HCT116 (cell line): Measurements from ENCODE around the gene PTF1A. TPM values are rescaled to one million over a fixed set of nuclear protein-coding genes. Genes with fewer than 3 reads are reported as not detected.

ENCODE experiments used
- ATAC-seq: fragments of 200-7000 bp; cut with Tn5 transposase; 2 replicates; pipeline ENCODE4 v1.9.1; 2020; ENCODE audit warnings: mild to moderate bottlenecking, moderate library complexity
- BruUV-seq: library from RNA; stranded (reverse); fragments of 400-500 nt; replicated peaks from 2 replicates; lab custom pipeline; 2021; lab: Mats Ljungman, UMichigan
- CTCF ChIA-PET: fragments of 300-600 bp; sonication (Branson Sonifier 250); formaldehyde crosslinking; loops from one replicate; lab custom pipeline; 2021; ENCODE audit warnings: antibody characterized with exemption; lab: Charles Lee
- POLR2A ChIA-PET: fragments of 300-600, 350-600 bp; sonication (Branson Sonifier 250); formaldehyde crosslinking; loops from one replicate; lab custom pipeline; 2021; ENCODE audit warnings: antibody characterized with exemption; lab: Charles Lee
- RAD21 ChIA-PET, 2 experiments: fragments of 300-600 bp; sonication (Branson Sonifier 250); formaldehyde crosslinking; loops; one replicate each; lab custom pipeline; 2023; ENCODE audit warnings: low total read pairs in 2 of 2; ENCODE audit not compliant: uncharacterized antibody in 2 of 2, unreplicated experiment in 2 of 2, low non-redundant PET in 1 of 2; lab: Charles Lee
- DNase-seq: peaks from one replicate; pipeline ENCODE4 v3.0.0-alpha.2; 2010; ENCODE audit warnings: low read depth, low spot score
- H2AFZ ChIP-seq: fragments of 200-600 bp; shearing (Covaris generic), sonication (generic); 2 replicates; pipeline ENCODE4 v1.6.1; 2017; ENCODE audit warnings: low read depth, mixed run types, mixed read lengths, antibody characterized with exemption, low read length; ENCODE audit not compliant: poor library complexity, severe bottlenecking
- H3K27ac ChIP-seq: 2 replicates; pipeline ENCODE4 v1.5.1; 2012; ENCODE audit warnings: low read depth, low read length
- H3K27me3 ChIP-seq: fragments of 200-600 bp; sonication (generic); 2 replicates; pipeline ENCODE4 v1.6.1; 2016; ENCODE audit warnings: mixed run types, low read length, mixed read lengths; ENCODE audit not compliant: insufficient read depth
- H3K36me3 ChIP-seq, 2 experiments: fragments of 200-500 bp in 1 of 2; fragments of 200-600 bp in 1 of 2; sonication (Bioruptor generic) in 1 of 2; sonication (generic) in 1 of 2; 2 replicates each; pipeline versions ENCODE4 v1.5.1 to v1.6.1; 2014 to 2016; ENCODE audit warnings: low read length in 2 of 2, inconsistent platforms in 1 of 2, mixed read lengths in 1 of 2, mixed run types in 1 of 2; ENCODE audit not compliant: insufficient read depth in 2 of 2, control insufficient read depth in 1 of 2
- H3K4me1 ChIP-seq, 2 experiments: fragments of 200-600 bp in 1 of 2; sonication (generic) in 1 of 2; 2 replicates each; pipeline versions ENCODE4 v1.5.1 to v1.6.1; 2012 to 2017; ENCODE audit warnings: low read length in 2 of 2, inconsistent platforms in 1 of 2, mild to moderate bottlenecking in 1 of 2, mixed read lengths in 1 of 2, mixed run types in 1 of 2, moderate library complexity in 1 of 2; ENCODE audit not compliant: insufficient read depth in 2 of 2, control insufficient read depth in 1 of 2
- H3K4me2 ChIP-seq: fragments of 200-600 bp; sonication (generic); 2 replicates; pipeline ENCODE4 v1.6.1; 2017; ENCODE audit warnings: mixed run types, low read length, mixed read lengths
- H3K4me3 ChIP-seq, 2 experiments: fragments of 200-600 bp in 1 of 2; sonication (generic) in 1 of 2; replicated peaks in 1 of 2; 2 replicates each; pipeline ENCODE4 v1.5.1; 2011 to 2016; ENCODE audit warnings: low read length in 2 of 2, control low read depth in 1 of 2, low read depth in 1 of 2, mild to moderate bottlenecking in 1 of 2, mixed read lengths in 1 of 2, mixed run types in 1 of 2
- H3K79me2 ChIP-seq: fragments of 200-600 bp; sonication (generic); 2 replicates; pipeline ENCODE4 v1.6.1; 2017; ENCODE audit warnings: mild to moderate bottlenecking, mixed run types, low read length, moderate library complexity, mixed read lengths; ENCODE audit not compliant: insufficient read depth
- H3K9ac ChIP-seq: fragments of 200-600 bp; sonication (generic); 2 replicates; pipeline ENCODE4 v1.6.1; 2016; ENCODE audit warnings: low read length, mixed read lengths
- H3K9me2 ChIP-seq: fragments of 200-600 bp; sonication (generic), shearing (Covaris generic); 2 replicates; pipeline ENCODE4 v1.6.1; 2017; ENCODE audit warnings: mixed run types, mild to moderate bottlenecking, moderate library complexity; ENCODE audit not compliant: insufficient read depth
- H3K9me3 ChIP-seq, 2 experiments: fragments of 200-500 bp in 1 of 2; fragments of 200-600 bp in 1 of 2; sonication (Bioruptor generic) in 1 of 2; sonication (generic) in 1 of 2; 2 replicates each; pipeline ENCODE4 v1.6.1; 2014 to 2017; ENCODE audit warnings: low read length in 2 of 2, mixed read lengths in 2 of 2, inconsistent platforms in 1 of 2, low read depth in 1 of 2, mild to moderate bottlenecking in 1 of 2, mixed run types in 1 of 2, moderate library complexity in 1 of 2; ENCODE audit not compliant: control insufficient read depth in 1 of 2, insufficient read depth in 1 of 2
- H4K20me1 ChIP-seq: fragments of 200-600 bp; sonication (generic), shearing (Covaris generic); 2 replicates; pipeline ENCODE4 v1.6.1; 2017; ENCODE audit warnings: mixed run types, mild to moderate bottlenecking, moderate library complexity; ENCODE audit not compliant: insufficient read depth
- CBX3 ChIP-seq: IDR thresholded peaks from 2 replicates; pipeline ENCODE4 v1.6.1; 2012; ENCODE audit warnings: low read depth
- CEBPB ChIP-seq: IDR thresholded peaks from 2 replicates; pipeline ENCODE4 v1.6.1; 2012; ENCODE audit warnings: low read depth
- EGR1 ChIP-seq: IDR thresholded peaks from 2 replicates; pipeline ENCODE4 v1.6.1; 2012; ENCODE audit warnings: low read depth
- ELF1 ChIP-seq: IDR thresholded peaks from 2 replicates; pipeline ENCODE4 v1.6.1; 2012; ENCODE audit warnings: low read depth, borderline replicate concordance
- EZH2phosphoT487 ChIP-seq: fragments of 200-600 bp; IDR thresholded peaks from 2 replicates; pipeline ENCODE4 v1.6.1; 2018; ENCODE audit warnings: antibody characterized with exemption, borderline replicate concordance
- FOSL1 ChIP-seq: IDR thresholded peaks from 2 replicates; pipeline ENCODE4 v1.6.1; 2012; ENCODE audit warnings: low read depth
- JUND ChIP-seq: IDR thresholded peaks from 2 replicates; pipeline ENCODE4 v1.6.1; 2012
- POLR2AphosphoS5 ChIP-seq: IDR thresholded peaks from 2 replicates; pipeline ENCODE4 v1.6.1; 2011; ENCODE audit warnings: mild to moderate bottlenecking, low read depth, low read length, moderate library complexity
- SIN3A ChIP-seq: IDR thresholded peaks from 2 replicates; pipeline ENCODE4 v1.6.1; 2012; ENCODE audit warnings: low read depth
- SP1 ChIP-seq: IDR thresholded peaks from 2 replicates; pipeline ENCODE4 v1.6.1; 2012; ENCODE audit warnings: low read depth
- SRF ChIP-seq: IDR thresholded peaks from 2 replicates; pipeline ENCODE4 v1.6.1; 2012; ENCODE audit warnings: low read depth
- TCF7L2 ChIP-seq: IDR thresholded peaks from 2 replicates; pipeline ENCODE4 v1.7.0; 2011; ENCODE audit warnings: borderline replicate concordance, inconsistent platforms; ENCODE audit not compliant: insufficient read depth, insufficient read length; ENCODE audit errors: extremely low read depth
- ZNF274 ChIP-seq: fragments of 200-500 bp; sonication (Bioruptor generic); IDR thresholded peaks from 2 replicates; pipeline ENCODE4 v1.6.1; 2014; ENCODE audit warnings: mild to moderate bottlenecking, low read depth, low read length, inconsistent platforms
- intact Hi-C: fragments of 100-400 bp; cut with micrococcal nuclease; formaldehyde crosslinking; loops from 2 replicates; pipeline ENCODE4 v1.10.0; 2022
- total RNA-seq: library from RNA; stranded (reverse); gene quantifications from one replicate; pipeline ENCODE4 v1.2.1, GENCODE V29; 2021; ENCODE audit not compliant: unreplicated experiment
- TF ChIP-seq, protein P1 (sequence below), 3 experiments: fragments of 200-600 bp in 1 of 3; sonication (generic) in 1 of 3; IDR thresholded peaks in 2 of 3; conservative IDR thresholded peaks in 1 of 3; 2 replicates each; pipeline ENCODE4 v1.5.1; 2012 to 2017; ENCODE audit warnings: low read depth in 2 of 3, low read length in 2 of 3, antibody characterized with exemption in 1 of 3, borderline replicate concordance in 1 of 3, control low read depth in 1 of 3, mild to moderate bottlenecking in 1 of 3, mixed read lengths in 1 of 3, mixed run types in 1 of 3, moderate library complexity in 1 of 3; ENCODE audit not compliant: insufficient read depth in 1 of 3
- TF ChIP-seq, protein P2 (sequence below): IDR thresholded peaks from 2 replicates; pipeline ENCODE4 v1.6.1; 2012
- TF ChIP-seq, protein P3 (sequence below): IDR thresholded peaks from 2 replicates; pipeline ENCODE4 v1.6.1; 2012

PTF1A gene
- total RNA-seq, 1 experiment from 2014 or later: not detected

DNA sequence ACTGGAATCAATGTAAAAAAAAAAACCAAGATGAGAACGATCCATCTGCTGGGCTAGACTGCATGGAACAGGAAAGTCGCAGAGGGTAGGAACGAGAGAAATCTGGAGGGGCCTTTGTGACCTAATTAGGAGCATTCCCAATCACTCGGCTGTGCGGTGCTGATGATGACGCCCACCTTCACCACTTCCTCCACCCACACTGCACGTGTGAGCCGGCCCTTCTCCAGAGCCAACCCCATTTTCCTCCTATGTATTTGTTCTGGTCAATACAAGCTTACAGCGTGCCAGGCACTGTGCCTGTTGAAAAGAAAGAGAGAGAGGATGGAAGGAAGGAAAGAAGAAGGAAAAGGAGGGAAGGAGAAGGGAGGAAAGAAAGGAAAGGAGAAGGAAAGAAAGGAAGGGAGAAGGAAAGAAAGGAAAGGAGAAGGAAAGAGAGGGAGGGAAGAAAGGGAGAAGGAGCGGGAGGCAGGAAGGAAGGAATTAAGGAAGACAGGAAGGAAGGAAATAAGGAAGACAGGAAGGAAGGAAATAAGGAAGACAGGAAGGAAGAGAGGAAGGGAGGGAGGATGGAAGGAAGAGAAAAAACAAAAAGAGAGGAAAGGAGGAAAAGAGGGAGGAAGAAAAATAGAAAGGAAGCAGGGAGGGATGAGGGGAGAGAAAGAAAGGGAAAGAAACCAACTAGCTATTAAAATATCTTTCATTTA lies 35.5 kb upstream of the PTF1A start:
- no peak for ATAC-seq
- CTCF ChIA-PET: interaction anchor here (1.3 to 2.2 kb wide), 2 partner anchors 11 to 136 kb away, joined by 3 to 10 read pairs; no protein-coding TSS in a partner anchor

DNA sequence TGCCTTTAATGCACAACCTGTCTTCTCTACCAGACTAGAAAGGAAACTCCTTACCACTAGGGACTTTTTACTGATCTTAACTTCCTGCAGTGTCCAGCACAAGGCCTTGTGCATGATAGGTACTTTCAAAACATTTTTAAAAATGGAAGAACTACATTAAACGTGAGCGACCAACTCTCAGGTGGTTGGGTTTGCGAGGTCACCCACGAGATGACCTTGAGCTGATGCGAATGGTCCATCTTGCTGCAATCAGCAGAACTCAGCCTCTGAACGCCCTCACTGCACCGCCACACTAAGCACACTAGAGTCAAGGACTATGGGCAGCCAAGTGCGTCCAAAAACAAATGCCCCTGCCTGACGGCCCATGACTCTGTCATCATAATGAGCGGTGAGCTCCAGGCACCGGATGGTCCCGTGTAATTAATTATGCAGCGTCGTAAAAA lies 34.9 kb upstream of the PTF1A start:
- ChIA-PET RAD21 (interaction anchor here (0.7 to 0.8 kb wide), 2 partner anchors 145 to 157 kb away, joined by 4 read pairs; no protein-coding TSS in a partner anchor), POLR2A (no interaction called here), CTCF (interaction anchor here (1.0 to 4.8 kb wide), 7 partner anchors 10 to 1164 kb away, joined by 3 to 78 read pairs (median 9); no protein-coding TSS in a partner anchor)
- Histone ChIP-seq H3K79me2 (no peaks in the 10 kb centered on the region), H3K4me3 (no peak overlapping the region), H3K9me3 (no peaks in the 10 kb centered on the region), H2AFZ (no peak overlapping the region), H3K9me2 (no peaks in the 10 kb centered on the region), H3K27ac (no peak overlapping the region), H3K4me1 (peaks cover 0 to 10% of the 10 kb centered on the region in 2 experiments; a peak in 2 of 4 replicates), H4K20me1 (no peaks in the 10 kb centered on the region), H3K27me3 (peaks cover 4% of the 10 kb centered on the region; the same call in 1 of the 2 replicates), H3K4me2 (no peak overlapping the region), H3K9ac (no peak overlapping the region), H3K36me3 (no peaks in the 10 kb centered on the region)
- intact Hi-C loops: loop anchor here (5.0 to 10.0 kb wide), 3 partner anchors 155 to 1360 kb away; no protein-coding TSS in a partner anchor
- ATAC-seq: no peak
- DNase-seq: no peak
- TF ChIP-seq JUND (no peak), EGR1 (no peak), FOSL1 (no peak), TCF7L2 (no peak)
- TF ChIP-seq, protein P1, sequence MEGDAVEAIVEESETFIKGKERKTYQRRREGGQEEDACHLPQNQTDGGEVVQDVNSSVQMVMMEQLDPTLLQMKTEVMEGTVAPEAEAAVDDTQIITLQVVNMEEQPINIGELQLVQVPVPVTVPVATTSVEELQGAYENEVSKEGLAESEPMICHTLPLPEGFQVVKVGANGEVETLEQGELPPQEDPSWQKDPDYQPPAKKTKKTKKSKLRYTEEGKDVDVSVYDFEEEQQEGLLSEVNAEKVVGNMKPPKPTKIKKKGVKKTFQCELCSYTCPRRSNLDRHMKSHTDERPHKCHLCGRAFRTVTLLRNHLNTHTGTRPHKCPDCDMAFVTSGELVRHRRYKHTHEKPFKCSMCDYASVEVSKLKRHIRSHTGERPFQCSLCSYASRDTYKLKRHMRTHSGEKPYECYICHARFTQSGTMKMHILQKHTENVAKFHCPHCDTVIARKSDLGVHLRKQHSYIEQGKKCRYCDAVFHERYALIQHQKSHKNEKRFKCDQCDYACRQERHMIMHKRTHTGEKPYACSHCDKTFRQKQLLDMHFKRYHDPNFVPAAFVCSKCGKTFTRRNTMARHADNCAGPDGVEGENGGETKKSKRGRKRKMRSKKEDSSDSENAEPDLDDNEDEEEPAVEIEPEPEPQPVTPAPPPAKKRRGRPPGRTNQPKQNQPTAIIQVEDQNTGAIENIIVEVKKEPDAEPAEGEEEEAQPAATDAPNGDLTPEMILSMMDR (IDR thresholded peaks at IDR 0.05 in 2 of 3, conservative IDR thresholded peaks at IDR 0.05 in 1 of 3; ENCODE audit: borderline replicate concordance in 1 of 3, insufficient read depth in 1 of 3, low read depth in 2 of 3, low read length in 2 of 3): no peak
- TF ChIP-seq, protein P2, sequence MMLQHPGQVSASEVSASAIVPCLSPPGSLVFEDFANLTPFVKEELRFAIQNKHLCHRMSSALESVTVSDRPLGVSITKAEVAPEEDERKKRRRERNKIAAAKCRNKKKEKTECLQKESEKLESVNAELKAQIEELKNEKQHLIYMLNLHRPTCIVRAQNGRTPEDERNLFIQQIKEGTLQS: no peak
- BruUV-seq: no TSS peak

More for the DNA sequence above, 35.5 kb upstream of the PTF1A start:
- TF ChIP-seq SIN3A (no peak), CBX3 (no peak), ZNF274 (no peak), EGR1 (no peak), SRF (no peak), POLR2AphosphoS5 (no peak), ELF1 (no peak), EZH2phosphoT487 (no peak), SP1 (no peak), CEBPB (no peak)
- TF ChIP-seq, protein P3, sequence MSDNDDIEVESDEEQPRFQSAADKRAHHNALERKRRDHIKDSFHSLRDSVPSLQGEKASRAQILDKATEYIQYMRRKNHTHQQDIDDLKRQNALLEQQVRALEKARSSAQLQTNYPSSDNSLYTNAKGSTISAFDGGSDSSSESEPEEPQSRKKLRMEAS: no peak
- Histone ChIP-seq H4K20me1 (no peaks in the 10 kb centered on the region), H3K36me3 (no peaks in the 10 kb centered on the region), H3K9ac (no peak overlapping the region), H3K4me2 (no peak overlapping the region), H3K79me2 (no peaks in the 10 kb centered on the region), H3K27ac (no peak overlapping the region), H3K9me3 (no peaks in the 10 kb centered on the region), H3K27me3 (peaks cover 4% of the 10 kb centered on the region; the same call in 1 of the 2 replicates), H3K9me2 (no peaks in the 10 kb centered on the region), H3K4me3 (no peak overlapping the region), H2AFZ (no peak overlapping the region), H3K4me1 (peaks cover 0 to 10% of the 10 kb centered on the region in 2 experiments; a peak in 2 of 4 replicates)
- ChIA-PET RAD21 (no interaction called here), POLR2A (no interaction called here)
- DNase-seq: no peak
- no TSS peak for BruUV-seq
- intact Hi-C loops: loop anchor here (5.0 to 10.0 kb wide), 3 partner anchors 156 to 1361 kb away; no protein-coding TSS in a partner anchor
